Measurements from ENCODE around the gene TDRD6. TPM values are rescaled to one million over a fixed set of nuclear protein-coding genes. Genes with fewer than 3 reads are reported as not detected.

The TDRD6 gene
- total RNA-seq, 4 donors from 2014 or later = 0.04 to 1.1 (median 0.22) TPM; not detected in 1

DNA sequence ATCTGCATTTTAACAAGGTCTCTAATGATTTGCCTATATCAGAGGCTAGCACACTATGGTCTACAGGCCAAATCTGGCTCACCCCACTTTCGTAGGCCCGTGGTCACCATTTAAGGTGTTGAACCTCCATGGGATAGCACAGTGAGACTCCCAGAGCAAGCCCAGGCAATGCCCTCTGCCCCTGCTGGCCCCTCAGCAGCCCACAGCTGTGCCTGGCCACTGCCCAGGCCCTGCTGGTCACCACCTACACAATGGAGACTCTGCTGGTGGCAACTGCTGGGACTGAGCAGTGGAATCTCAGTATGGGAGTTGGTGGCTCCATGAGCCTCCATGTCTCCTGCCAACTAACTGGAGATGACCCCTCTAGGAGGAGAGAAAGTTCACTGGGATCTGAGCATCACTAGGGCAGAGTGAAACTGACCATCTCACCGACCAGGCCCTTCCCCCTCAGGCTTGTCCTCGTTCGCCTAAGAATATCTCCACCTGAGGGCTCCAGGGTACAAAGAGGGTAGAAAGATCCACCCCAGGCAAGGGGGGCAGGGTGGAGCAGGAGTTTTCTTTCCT is 61.3 kb downstream of the TDRD6 start:
- Histone ChIP-seq H3K27me3 (peaks cover 0 to 4% (median 0%) of the 10 kb centered on the region in 4 donors), H3K27ac (no peak overlapping the region), H3K9me3 (no peaks in the 10 kb centered on the region), H3K36me3 (no peaks in the 10 kb centered on the region), H3K4me3 (no peak overlapping the region), H3K4me1 (no peaks in the 10 kb centered on the region)
- no peak for DNase-seq
- TF ChIP-seq POLR2A (IDR thresholded peaks at IDR 0.05) = no peak
- TF ChIP-seq, protein P1, sequence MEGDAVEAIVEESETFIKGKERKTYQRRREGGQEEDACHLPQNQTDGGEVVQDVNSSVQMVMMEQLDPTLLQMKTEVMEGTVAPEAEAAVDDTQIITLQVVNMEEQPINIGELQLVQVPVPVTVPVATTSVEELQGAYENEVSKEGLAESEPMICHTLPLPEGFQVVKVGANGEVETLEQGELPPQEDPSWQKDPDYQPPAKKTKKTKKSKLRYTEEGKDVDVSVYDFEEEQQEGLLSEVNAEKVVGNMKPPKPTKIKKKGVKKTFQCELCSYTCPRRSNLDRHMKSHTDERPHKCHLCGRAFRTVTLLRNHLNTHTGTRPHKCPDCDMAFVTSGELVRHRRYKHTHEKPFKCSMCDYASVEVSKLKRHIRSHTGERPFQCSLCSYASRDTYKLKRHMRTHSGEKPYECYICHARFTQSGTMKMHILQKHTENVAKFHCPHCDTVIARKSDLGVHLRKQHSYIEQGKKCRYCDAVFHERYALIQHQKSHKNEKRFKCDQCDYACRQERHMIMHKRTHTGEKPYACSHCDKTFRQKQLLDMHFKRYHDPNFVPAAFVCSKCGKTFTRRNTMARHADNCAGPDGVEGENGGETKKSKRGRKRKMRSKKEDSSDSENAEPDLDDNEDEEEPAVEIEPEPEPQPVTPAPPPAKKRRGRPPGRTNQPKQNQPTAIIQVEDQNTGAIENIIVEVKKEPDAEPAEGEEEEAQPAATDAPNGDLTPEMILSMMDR (IDR thresholded peaks at IDR 0.05) = no peak
- intact Hi-C loops (cut with DNase I) = no loop called here
- WGBS, 2 donors = 84 to 89% methylated on average over 3 to 4 of the region's 5 CpGs

DNA sequence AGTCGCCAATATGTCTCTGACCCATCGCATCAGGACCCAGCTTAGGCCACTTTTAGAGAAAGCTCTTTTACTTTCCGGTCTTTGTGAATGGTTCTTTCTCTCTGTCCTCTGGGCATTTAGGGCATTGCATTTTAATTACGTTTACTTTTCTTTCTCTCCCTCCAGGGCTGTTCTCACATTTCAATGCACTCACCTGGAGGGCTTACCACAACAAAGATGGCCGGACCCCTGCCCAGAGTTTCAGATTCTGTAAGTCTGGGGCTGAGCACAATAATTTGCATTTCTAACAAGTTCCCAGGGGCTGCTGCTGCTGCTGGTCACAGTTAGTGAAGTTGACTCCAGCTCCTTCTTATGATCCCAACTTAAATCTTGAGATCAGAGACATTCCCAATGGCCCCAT is 62.0 kb downstream of the TDRD6 start:
- intact Hi-C loops (cut with DNase I) = no loop called here
- peaks cover 0 to 4% (median 0%) of the 10 kb centered on the region in 4 donors for H3K27me3 ChIP-seq

DNA sequence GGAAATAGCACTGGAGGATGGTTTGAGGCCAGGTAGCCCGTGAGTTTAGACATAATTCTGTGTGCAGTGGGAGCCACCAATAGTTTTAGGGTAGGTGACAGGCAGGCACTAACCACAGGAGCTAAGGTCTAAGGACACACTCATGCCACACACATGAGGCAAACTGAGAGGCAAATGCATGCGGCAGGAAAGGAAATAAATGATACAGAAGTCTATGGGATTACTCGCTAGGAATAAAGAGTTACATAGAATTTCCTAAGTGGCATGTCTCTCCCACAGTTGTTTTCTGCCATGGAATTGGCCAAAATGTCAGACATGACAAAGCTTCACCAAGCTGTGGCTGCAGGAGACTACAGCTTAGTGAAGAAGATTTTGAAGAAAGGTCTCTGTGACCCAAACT is 64.0 kb downstream of the TDRD6 start:
- no peak overlapping the region for H3K4me3 ChIP-seq
- WGBS, 2 donors = 78 to 82% methylated on average over 3 of the region's 3 CpGs
- no peaks in the 10 kb centered on the region for H3K4me1 ChIP-seq
- no peak overlapping the region for H3K27ac ChIP-seq
- no peaks in the 10 kb centered on the region for H3K36me3 ChIP-seq
- no peak for DNase-seq
- H3K9me3 ChIP-seq = no peaks in the 10 kb centered on the region
- intact Hi-C loops (cut with DNase I) = no loop called here
- TF ChIP-seq POLR2A (IDR thresholded peaks at IDR 0.05) = no peak
- TF ChIP-seq, protein P1 (IDR thresholded peaks at IDR 0.05) = no peak
- peaks cover 0 to 11% (median 0%) of the 10 kb centered on the region in 4 donors for H3K27me3 ChIP-seq

More for the DNA sequence above, 62.0 kb downstream of the TDRD6 start:
- Histone ChIP-seq H3K36me3 (no peaks in the 10 kb centered on the region), H3K27ac (no peak overlapping the region), H3K9me3 (no peaks in the 10 kb centered on the region), H3K4me3 (no peak overlapping the region), H3K4me1 (no peaks in the 10 kb centered on the region)
- WGBS, 2 donors = 65 to 76% methylated on average over 5 of the region's 5 CpGs
- DNase-seq = no peak
- TF ChIP-seq, protein P1 (IDR thresholded peaks at IDR 0.05) = no peak
- TF ChIP-seq POLR2A (IDR thresholded peaks at IDR 0.05) = no peak

Other genes with a start within 250 kb of the TDRD6 start
- gene RCAN2, start 196.4 kb upstream of the TDRD6 start, total RNA-seq = 10 to 100 TPM in 1 of 4 donors, 1 to 10 TPM in 3; 1.4 to 12.4 (median 4.0) TPM
- gene CYP39A1, start 35.1 kb upstream of the TDRD6 start, total RNA-seq = 1 to 10 TPM; 2.8 to 9.2 (median 5.1) TPM
- gene SLC25A27, start 34.9 kb upstream of the TDRD6 start, total RNA-seq = 10 to 100 TPM in 1 of 4 donors, 1 to 10 TPM in 3; 6.5 to 29.8 (median 8.1) TPM
- under 1 TPM in 2 of 4 donors, not detected in 2; 0.19 to 0.44 TPM for gene PLA2G7, start 47.5 kb downstream of the TDRD6 start, total RNA-seq
- not detected for gene ANKRD66, start 59.0 kb downstream of the TDRD6 start, total RNA-seq
- under 1 TPM in 1 of 4 donors, not detected in 3; 0.09 TPM for gene MEP1A, start 105.5 kb downstream of the TDRD6 start, total RNA-seq
- gene ADGRF5, start 234.1 kb downstream of the TDRD6 start, total RNA-seq = 1 to 10 TPM; 1.1 to 9.5 (median 4.0) TPM